Astrocyte (in vitro differentiated cells and primary cell): ENCODE data around the gene NARS2. TPM values are rescaled to one million over a fixed set of nuclear protein-coding genes. Genes with fewer than 3 reads are reported as not detected.

Experiments used
- DNase-seq: peaks from one replicate; pipeline ENCODE4 v3.0.0-alpha.2; 2010; ENCODE audit warnings: low read depth
- FAIRE-seq: peaks from 2 replicates; lab custom pipeline; 2011; peaks lifted over from hg19 to GRCh38; lab: Jason Lieb, UNC
- H2AFZ ChIP-seq: 2 replicates; pipeline ENCODE4 v1.6.0; 2012; ENCODE audit warnings: low read depth, low read length, inconsistent platforms
- H3K27ac ChIP-seq: 2 replicates; pipeline ENCODE4 v1.5.1; 2011; ENCODE audit warnings: low read depth, low read length, inconsistent platforms
- H3K27me3 ChIP-seq: 2 replicates; pipeline ENCODE4 v1.6.0; 2011; ENCODE audit warnings: low read length, inconsistent platforms; ENCODE audit not compliant: insufficient read depth
- H3K36me3 ChIP-seq: 2 replicates; pipeline ENCODE4 v1.5.1; 2011; ENCODE audit warnings: low read length, inconsistent platforms; ENCODE audit not compliant: insufficient read depth
- H3K4me1 ChIP-seq: 2 replicates; pipeline ENCODE4 v1.5.1; 2011; ENCODE audit warnings: low read length, inconsistent platforms; ENCODE audit not compliant: insufficient read depth
- H3K4me2 ChIP-seq: 2 replicates; pipeline ENCODE4 v1.6.0; 2012; ENCODE audit warnings: low read length, inconsistent platforms
- H3K4me3 ChIP-seq: 2 replicates; pipeline ENCODE4 v1.5.1; 2011; ENCODE audit warnings: low read depth, mild to moderate bottlenecking, low read length, inconsistent platforms; ENCODE audit not compliant: insufficient read depth
- H3K79me2 ChIP-seq: 2 replicates; pipeline ENCODE4 v1.6.0; 2012; ENCODE audit warnings: mild to moderate bottlenecking, low read length, inconsistent platforms; ENCODE audit not compliant: insufficient read depth
- H3K9ac ChIP-seq: 2 replicates; pipeline ENCODE4 v1.6.0; 2012; ENCODE audit warnings: mild to moderate bottlenecking, low read length, inconsistent platforms
- H3K9me3 ChIP-seq: 2 replicates; pipeline ENCODE4 v1.5.1; 2012; ENCODE audit warnings: low read depth, mild to moderate bottlenecking, low read length, inconsistent platforms; ENCODE audit not compliant: insufficient read depth
- H4K20me1 ChIP-seq: 2 replicates; pipeline ENCODE4 v1.6.0; 2012; ENCODE audit warnings: low read length, inconsistent platforms; ENCODE audit not compliant: insufficient read depth
- H3K27ac Mint-ChIP-seq: one replicate; pipeline ENCODE4 v1.8.0; 2021; ENCODE audit warnings: mild to moderate bottlenecking, mixed read lengths; ENCODE audit not compliant: unreplicated experiment
- H3K27me3 Mint-ChIP-seq: one replicate; pipeline ENCODE4 v1.8.0; 2021; ENCODE audit warnings: low read depth, mixed read lengths; ENCODE audit not compliant: unreplicated experiment
- H3K36me3 Mint-ChIP-seq: one replicate; pipeline ENCODE4 v1.8.0; 2021; ENCODE audit warnings: low read depth, mixed read lengths; ENCODE audit not compliant: unreplicated experiment
- H3K4me1 Mint-ChIP-seq: one replicate; pipeline ENCODE4 v1.8.0; 2021; ENCODE audit warnings: low read depth, mixed read lengths; ENCODE audit not compliant: unreplicated experiment
- H3K4me3 Mint-ChIP-seq: one replicate; pipeline ENCODE4 v1.8.0; 2021; ENCODE audit warnings: mild to moderate bottlenecking, moderate library complexity, mixed read lengths; ENCODE audit not compliant: unreplicated experiment
- H3K9me3 Mint-ChIP-seq: one replicate; pipeline ENCODE4 v1.8.0; 2021; ENCODE audit warnings: mild to moderate bottlenecking, mixed read lengths; ENCODE audit not compliant: unreplicated experiment
- CTCF ChIP-seq: IDR thresholded peaks from 2 replicates; pipeline ENCODE4 v1.5.1; 2011; ENCODE audit warnings: low read depth, mild to moderate bottlenecking, inconsistent platforms, low read length, moderate library complexity; ENCODE audit not compliant: insufficient read depth
- EZH2 ChIP-seq: IDR thresholded peaks from 2 replicates; pipeline ENCODE4 v1.6.1; 2012; ENCODE audit warnings: mild to moderate bottlenecking, low read length, inconsistent platforms; ENCODE audit not compliant: insufficient read depth
- total RNA-seq: library from RNA; stranded (reverse); gene quantifications from 2 replicates; pipeline ENCODE4 v1.2.1, GENCODE V29; 2021

Gene NARS2
- total RNA-seq, 1 donor from 2014 or later: 10.1 TPM

GRCh38 chr11:78562398-78562797 lies 12.3 kb downstream of the NARS2 start:
- H4K20me1 ChIP-seq: no peaks in the 10 kb centered on the region
- peak overlapping the region; percentile 60 for H3K27ac ChIP-seq
- FAIRE-seq (peak; percentile 74), DNase-seq (peak; percentile 74)
- Mint-ChIP-seq H3K27ac (peak overlapping the region; percentile 92), H3K4me3 (peak overlapping the region; percentile 34), H3K27me3 (no peaks in the 10 kb centered on the region), H3K9me3 (no peaks in the 10 kb centered on the region), H3K36me3 (no peaks in the 10 kb centered on the region), H3K4me1 (peaks cover 19% of the 10 kb centered on the region)
- H3K27me3 ChIP-seq: no peaks in the 10 kb centered on the region
- H3K79me2 ChIP-seq: peaks cover 18% of the 10 kb centered on the region
- H3K9ac ChIP-seq: peak overlapping the region; percentile 58
- peak overlapping the region; percentile 73 for H3K4me2 ChIP-seq
- peaks cover 9% of the 10 kb centered on the region for H3K36me3 ChIP-seq
- H3K4me3 ChIP-seq: no peak overlapping the region
- peaks cover 32% of the 10 kb centered on the region for H3K4me1 ChIP-seq
- H3K9me3 ChIP-seq: no peaks in the 10 kb centered on the region
- no peak for TF ChIP-seq EZH2
- peak overlapping the region; percentile 13 for H2AFZ ChIP-seq

- H3K4me1 Mint-ChIP-seq: peaks cover 16% of the 10 kb centered on the region
- peaks cover 18% of the 10 kb centered on the region for H3K79me2 ChIP-seq
Measured at GRCh38 chr11:78560826-78561484, 13.7 kb downstream of the NARS2 start.

GRCh38 chr11:78560153-78560552 lies 14.5 kb downstream of the NARS2 start:
- H4K20me1 ChIP-seq: no peaks in the 10 kb centered on the region
- no peaks in the 10 kb centered on the region for H3K27me3 Mint-ChIP-seq
- H3K4me1 ChIP-seq: peaks cover 25% of the 10 kb centered on the region
- FAIRE-seq (no peak), DNase-seq (no peak)
- no peak overlapping the region for H3K27ac Mint-ChIP-seq
- H3K4me2 ChIP-seq: no peak overlapping the region
- peaks cover 16% of the 10 kb centered on the region for H3K4me1 Mint-ChIP-seq
- peaks cover 18% of the 10 kb centered on the region for H3K79me2 ChIP-seq
- peaks cover 7% of the 10 kb centered on the region for H3K36me3 ChIP-seq
- no peak for TF ChIP-seq CTCF
- no peak overlapping the region for H3K9ac ChIP-seq
- no peak overlapping the region for H3K27ac ChIP-seq
- no peaks in the 10 kb centered on the region for H3K9me3 Mint-ChIP-seq
- no peak overlapping the region for H3K4me3 Mint-ChIP-seq
- H3K36me3 Mint-ChIP-seq: peaks cover 11% of the 10 kb centered on the region
- H3K27me3 ChIP-seq: no peaks in the 10 kb centered on the region
- no peak overlapping the region for H3K4me3 ChIP-seq
- H2AFZ ChIP-seq: no peak overlapping the region
- H3K9me3 ChIP-seq: no peaks in the 10 kb centered on the region

More at GRCh38 chr11:78560826-78561484, 13.7 kb downstream of the NARS2 start:
- DNase-seq (no peak), FAIRE-seq (no peak)
- H3K9ac ChIP-seq: peak overlapping the region; percentile 59
- peak overlapping the region; percentile 55 for H2AFZ ChIP-seq
- Mint-ChIP-seq H3K27ac (no peak overlapping the region), H3K36me3 (peaks cover 6% of the 10 kb centered on the region), H3K9me3 (no peaks in the 10 kb centered on the region), H3K4me3 (no peak overlapping the region), H3K27me3 (no peaks in the 10 kb centered on the region)
- H3K27ac ChIP-seq: peak overlapping the region; percentile 21
- peaks cover 15% of the 10 kb centered on the region for H3K36me3 ChIP-seq
- peak overlapping the region; percentile 73 for H3K4me2 ChIP-seq
- no peaks in the 10 kb centered on the region for H3K27me3 ChIP-seq
- H3K4me3 ChIP-seq: no peak overlapping the region
- H4K20me1 ChIP-seq: no peaks in the 10 kb centered on the region
- no peaks in the 10 kb centered on the region for H3K9me3 ChIP-seq
- H3K4me1 ChIP-seq: peaks cover 25% of the 10 kb centered on the region
- TF ChIP-seq CTCF (no peak), EZH2 (no peak)
